ENCODE data around the gene CAPN14.

CAPN14 gene

GRCh38 chr2:31223749-31224148 is 6.4 kb upstream of the CAPN14 start:
- TF ChIP-seq CTCF (IDR thresholded peaks at IDR 0.05; ENCODE audit: insufficient read depth, low read depth, low read length, missing control alignments): no peak
- H3K4me3 ChIP-seq (ENCODE audit: low read depth, low read length): no peak overlapping the region
- DNase-seq (ENCODE audit: low read depth): no peak

- TF ChIP-seq CTCF (IDR thresholded peaks at IDR 0.05; ENCODE audit: insufficient read depth, low read depth, low read length, missing control alignments): no peak
- no peak overlapping the region for H3K4me3 ChIP-seq (ENCODE audit: low read depth, low read length)
- no peak for DNase-seq (ENCODE audit: low read depth)
Observed at GRCh38 chr2:31223026-31223425, 5.7 kb upstream of the CAPN14 start.

GRCh38 chr2:31222071-31222470 is 4.8 kb upstream of the CAPN14 start:
- no peak overlapping the region for H3K4me3 ChIP-seq (ENCODE audit: low read depth, low read length)
- no peak for TF ChIP-seq CTCF (IDR thresholded peaks at IDR 0.05; ENCODE audit: insufficient read depth, low read depth, low read length, missing control alignments)
- peak; percentile 29 for DNase-seq (ENCODE audit: low read depth)

- TF ChIP-seq CTCF (IDR thresholded peaks at IDR 0.05; ENCODE audit: insufficient read depth, low read depth, low read length, missing control alignments): no peak
- no peak overlapping the region for H3K4me3 ChIP-seq (ENCODE audit: low read depth, low read length)
- DNase-seq (ENCODE audit: low read depth): no peak
Observed at GRCh38 chr2:31221544-31221943, 4.2 kb upstream of the CAPN14 start.

GRCh38 chr2:31219131-31219969 is 2.0 kb upstream of the CAPN14 start:
- peak; percentile 90 for DNase-seq (ENCODE audit: low read depth)
- no peak overlapping the region for H3K4me3 ChIP-seq (ENCODE audit: low read depth, low read length)
- TF ChIP-seq CTCF (IDR thresholded peaks at IDR 0.05; ENCODE audit: insufficient read depth, low read depth, low read length, missing control alignments): no peak

GRCh38 chr2:31216734-31217133 is 581 bp downstream of the CAPN14 start:
- H3K4me3 ChIP-seq (ENCODE audit: low read depth, low read length): no peak overlapping the region
- no peak for TF ChIP-seq CTCF (IDR thresholded peaks at IDR 0.05; ENCODE audit: insufficient read depth, low read depth, low read length, missing control alignments)
- DNase-seq (ENCODE audit: low read depth): peak; percentile 78

GRCh38 chr2:31214444-31214915 is 2.8 kb downstream of the CAPN14 start:
- H3K4me3 ChIP-seq (ENCODE audit: low read depth, low read length): no peak overlapping the region
- TF ChIP-seq CTCF (IDR thresholded peaks at IDR 0.05; ENCODE audit: insufficient read depth, low read depth, low read length, missing control alignments): no peak
- DNase-seq (ENCODE audit: low read depth): no peak

Data from GM12865 (cell line).